CD4-positive, alpha-beta memory T cell (primary cell): ENCODE results near the gene FHOD1. TPM values are rescaled to one million over a fixed set of nuclear protein-coding genes. Genes with fewer than 3 reads are reported as not detected.

Experiments used
- CTCF ChIA-PET: fragments of 350-600 bp; sonication (Branson Sonifier 250); formaldehyde crosslinking; loops from one replicate; lab custom pipeline; 2021; ENCODE audit warnings: inconsistent platforms; ENCODE audit not compliant: partially characterized antibody; lab: Charles Lee
- POLR2A ChIA-PET: fragments of 350-600 bp; sonication (Branson Sonifier 250); formaldehyde crosslinking; loops from one replicate; lab custom pipeline; 2021; ENCODE audit not compliant: partially characterized antibody; lab: Charles Lee
- DNase-seq, 5 donors: peaks; one replicate each; pipeline versions ENCODE4 v3.0.0 to v3.0.0-alpha.2; 2020 to 2022; ENCODE audit warnings: mixed read lengths in 1 of 5
- H3K27ac ChIP-seq: one replicate; pipeline ENCODE4 v1.7.0; 2013; ENCODE audit warnings: low read depth, low read length
- H3K27me3 ChIP-seq: 2 replicates; pipeline ENCODE4 v1.7.0; 2013; ENCODE audit warnings: mild to moderate bottlenecking, low read length, moderate library complexity; ENCODE audit not compliant: insufficient read depth
- H3K36me3 ChIP-seq: 2 replicates; pipeline ENCODE4 v1.7.0; 2013; ENCODE audit warnings: mild to moderate bottlenecking, low read length, moderate library complexity; ENCODE audit not compliant: insufficient read depth
- H3K4me1 ChIP-seq: 2 replicates; pipeline ENCODE4 v1.7.0; 2013; ENCODE audit warnings: mild to moderate bottlenecking, low read length, moderate library complexity; ENCODE audit not compliant: insufficient read depth
- H3K4me3 ChIP-seq, 2 donors: one replicate each; pipeline ENCODE4 v1.7.0; 2013; ENCODE audit warnings: low read length in 2 of 2, mild to moderate bottlenecking in 1 of 2
- H3K9me3 ChIP-seq, 2 donors: one replicate each; pipeline ENCODE4 v1.7.0; 2013; ENCODE audit warnings: low read length in 2 of 2, control low read depth in 1 of 2; ENCODE audit not compliant: control insufficient read depth in 1 of 2
- H3K27ac Mint-ChIP-seq, 7 donors: one replicate each; pipeline ENCODE4 v1.8.0; 2020 to 2021; ENCODE audit warnings: mixed read lengths in 7 of 7, mild to moderate bottlenecking in 6 of 7, inconsistent platforms in 3 of 7, moderate library complexity in 3 of 7
- H3K27me3 Mint-ChIP-seq, 2 donors: one replicate each; pipeline ENCODE4 v1.8.0; 2020 to 2021; ENCODE audit warnings: mixed read lengths in 2 of 2
- H3K36me3 Mint-ChIP-seq, 2 donors: one replicate each; pipeline ENCODE4 v1.8.0; 2020 to 2021; ENCODE audit warnings: mixed read lengths in 2 of 2, inconsistent platforms in 1 of 2, mild to moderate bottlenecking in 1 of 2
- H3K4me1 Mint-ChIP-seq, 4 donors: one replicate each; pipeline ENCODE4 v1.8.0; 2020 to 2021; ENCODE audit warnings: mixed read lengths in 4 of 4, mild to moderate bottlenecking in 1 of 4
- H3K4me3 Mint-ChIP-seq, 8 donors: one replicate each; pipeline ENCODE4 v1.8.0; 2020 to 2021; ENCODE audit warnings: mixed read lengths in 8 of 8, mild to moderate bottlenecking in 7 of 8, moderate library complexity in 6 of 8, inconsistent platforms in 3 of 8
- H3K9me3 Mint-ChIP-seq, 8 donors: one replicate each; pipeline ENCODE4 v1.8.0; 2020 to 2021; ENCODE audit warnings: mixed read lengths in 8 of 8, mild to moderate bottlenecking in 5 of 8, inconsistent platforms in 3 of 8, moderate library complexity in 1 of 8
- intact Hi-C: fragments of 100-400 bp; cut with micrococcal nuclease; formaldehyde crosslinking; loops from one replicate; pipeline ENCODE4 v1.15.1; 2023
- polyA plus RNA-seq, 2 donors: library from polyadenylated mRNA; unstranded; fragments of 300-500 nt; fragmentation: Illumina TruSeq; gene quantifications; one replicate each; pipeline ENCODE4 v1.2.3, GENCODE V29; 2021
- total RNA-seq, 2 experiments: library from RNA; stranded (reverse); gene quantifications; one replicate each; pipeline ENCODE4 v1.2.3, GENCODE V29; 2021

The FHOD1 gene
- total and polyA plus RNA-seq, 4 experiments from 2014 or later: 3.3 to 63.3 (median 31.0) TPM

DNA sequence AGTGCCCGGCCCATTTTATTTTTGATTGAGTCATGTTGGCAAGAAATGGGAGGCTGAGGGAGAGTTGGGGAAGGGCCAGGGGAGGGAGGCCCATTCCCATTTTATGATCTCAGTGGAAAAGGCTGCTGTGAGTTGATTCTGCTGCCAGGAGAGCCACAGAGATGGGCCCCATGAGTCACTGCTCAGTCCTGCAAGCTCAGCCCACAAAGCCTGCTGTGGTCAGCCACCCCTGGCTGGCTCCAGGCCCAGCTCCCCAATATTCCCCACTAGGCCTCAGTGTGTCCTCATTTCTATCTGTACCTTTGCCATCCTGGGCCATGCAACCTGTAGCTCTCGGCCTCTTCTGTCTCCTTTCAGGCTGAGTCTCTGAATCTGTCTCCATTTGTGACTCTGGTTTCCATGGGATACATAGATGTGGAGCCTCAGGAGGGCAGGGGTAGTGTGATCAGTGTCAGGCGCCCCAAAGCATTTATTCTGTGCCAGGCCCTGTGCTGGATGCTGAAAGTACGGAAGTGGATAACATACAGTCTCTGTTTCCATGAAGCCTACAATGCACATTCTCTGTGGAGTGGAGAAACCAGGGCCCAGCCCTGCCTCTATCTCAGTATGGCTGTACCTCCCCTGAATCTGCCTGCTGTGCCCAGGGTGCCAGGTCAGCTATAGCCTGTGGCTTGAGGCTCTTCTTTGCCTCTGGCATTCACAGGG, 30.2 kb upstream of the FHOD1 start:
- H3K4me3 ChIP-seq: no peak overlapping the region
- intact Hi-C loops: loop anchor here (5.0 kb wide), 1 partner anchor 120 kb away; no protein-coding TSS in a partner anchor
- Mint-ChIP-seq H3K27ac (peak overlapping the region in 4 of 7 donors; percentile 27 to 68 (median 60)), H3K9me3 (no peaks in the 10 kb centered on the region), H3K27me3 (no peaks in the 10 kb centered on the region), H3K4me1 (peaks cover 3 to 26% (median 13%) of the 10 kb centered on the region in 4 donors), H3K4me3 (peak overlapping the region in 7 of 8 donors; percentile 15 to 73 (median 32)), H3K36me3 (peaks cover 4 to 16% of the 10 kb centered on the region in 2 donors)
- no peak for DNase-seq
- no peak overlapping the region for H3K27ac ChIP-seq
- ChIA-PET CTCF (interaction anchor here (1.1 to 1.2 kb wide), 2 partner anchors 10 to 50 kb away, joined by 4 to 5 read pairs; partner anchors contain the start of gene TMEM208), POLR2A (no interaction called here)
- no peaks in the 10 kb centered on the region for H3K9me3 ChIP-seq
- no peaks in the 10 kb centered on the region for H3K36me3 ChIP-seq
- H3K4me1 ChIP-seq: peaks cover 20% of the 10 kb centered on the region
- H3K27me3 ChIP-seq: no peaks in the 10 kb centered on the region

GRCh38 chr16:67275321-67275720, 28.0 kb upstream of the FHOD1 start:
- H3K9me3 Mint-ChIP-seq: no peaks in the 10 kb centered on the region
- Histone ChIP-seq H3K9me3 (no peaks in the 10 kb centered on the region), H3K27me3 (no peaks in the 10 kb centered on the region), H3K4me3 (no peak overlapping the region), H3K27ac (no peak overlapping the region), H3K4me1 (peaks cover 19% of the 10 kb centered on the region), H3K36me3 (no peaks in the 10 kb centered on the region)
- DNase-seq: no peak
- H3K36me3 Mint-ChIP-seq: peaks cover 4 to 16% of the 10 kb centered on the region in 2 donors
- CTCF ChIA-PET: no interaction called here
- intact Hi-C loops: loop anchor here (5.0 kb wide), 1 partner anchor 122 kb away; no protein-coding TSS in a partner anchor
- peak overlapping the region in 1 of 7 donors; percentile 50 for H3K27ac Mint-ChIP-seq
- H3K4me1 Mint-ChIP-seq: peaks cover 3 to 26% (median 13%) of the 10 kb centered on the region in 4 donors
- POLR2A ChIA-PET: no interaction called here
- no peak overlapping the region for H3K4me3 Mint-ChIP-seq
- no peaks in the 10 kb centered on the region for H3K27me3 Mint-ChIP-seq

DNA sequence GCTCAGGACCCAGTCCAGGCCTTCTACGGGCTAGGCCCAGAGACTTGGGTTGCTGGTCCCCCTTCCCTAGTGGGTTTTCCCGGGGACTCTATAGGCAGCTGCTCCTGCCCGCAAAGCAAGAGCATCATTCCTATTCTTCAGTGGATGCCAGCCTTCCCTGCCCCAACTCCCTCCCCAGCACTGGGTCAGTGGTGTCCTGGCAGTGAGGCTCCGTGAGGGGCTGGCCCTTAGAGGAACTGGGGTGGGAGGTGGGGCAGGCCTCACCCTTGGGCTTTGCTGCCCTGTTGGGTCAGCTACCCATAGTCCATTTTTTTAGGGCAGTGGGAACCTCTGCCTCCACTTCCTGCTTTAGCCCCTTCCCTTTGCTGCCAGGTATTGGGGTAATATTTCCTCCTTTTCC, 24.2 kb upstream of the FHOD1 start:
- Mint-ChIP-seq H3K36me3 (peaks cover 4 to 9% of the 10 kb centered on the region in 2 donors), H3K9me3 (no peaks in the 10 kb centered on the region), H3K27ac (no peak overlapping the region), H3K4me3 (no peak overlapping the region), H3K27me3 (no peaks in the 10 kb centered on the region), H3K4me1 (peaks cover 0 to 7% (median 2%) of the 10 kb centered on the region in 4 donors)
- Histone ChIP-seq H3K27ac (no peak overlapping the region), H3K4me3 (no peak overlapping the region), H3K4me1 (no peaks in the 10 kb centered on the region), H3K27me3 (no peaks in the 10 kb centered on the region), H3K9me3 (no peaks in the 10 kb centered on the region), H3K36me3 (no peaks in the 10 kb centered on the region)
- intact Hi-C loops: no loop called here
- ChIA-PET CTCF (no interaction called here), POLR2A (interaction anchor here (1.1 kb wide), 1 partner anchor 337 kb away, joined by 3 read pairs; the partner anchor contains the start of gene CIAO2B)
- DNase-seq: no peak

GRCh38 chr16:67270931-67271338, 23.7 kb upstream of the FHOD1 start:
- H3K36me3 ChIP-seq: no peaks in the 10 kb centered on the region
- DNase-seq: no peak
- H3K27ac ChIP-seq: no peak overlapping the region
- POLR2A ChIA-PET: interaction anchor here (1.1 kb wide), 1 partner anchor 337 kb away, joined by 3 read pairs; the partner anchor contains the start of gene CIAO2B
- H3K9me3 Mint-ChIP-seq: no peaks in the 10 kb centered on the region
- H3K36me3 Mint-ChIP-seq: peaks cover 4% of the 10 kb centered on the region in 2 donors
- intact Hi-C loops: no loop called here
- no peaks in the 10 kb centered on the region for H3K4me1 ChIP-seq
- no peak overlapping the region for H3K4me3 Mint-ChIP-seq
- H3K27me3 Mint-ChIP-seq: peaks cover 0 to 2% of the 10 kb centered on the region in 2 donors
- no peak overlapping the region for H3K27ac Mint-ChIP-seq
- H3K9me3 ChIP-seq: no peaks in the 10 kb centered on the region
- no peak overlapping the region for H3K4me3 ChIP-seq
- no peaks in the 10 kb centered on the region for H3K27me3 ChIP-seq
- CTCF ChIA-PET: no interaction called here
- H3K4me1 Mint-ChIP-seq: peaks cover 0 to 3% (median 0%) of the 10 kb centered on the region in 4 donors

DNA sequence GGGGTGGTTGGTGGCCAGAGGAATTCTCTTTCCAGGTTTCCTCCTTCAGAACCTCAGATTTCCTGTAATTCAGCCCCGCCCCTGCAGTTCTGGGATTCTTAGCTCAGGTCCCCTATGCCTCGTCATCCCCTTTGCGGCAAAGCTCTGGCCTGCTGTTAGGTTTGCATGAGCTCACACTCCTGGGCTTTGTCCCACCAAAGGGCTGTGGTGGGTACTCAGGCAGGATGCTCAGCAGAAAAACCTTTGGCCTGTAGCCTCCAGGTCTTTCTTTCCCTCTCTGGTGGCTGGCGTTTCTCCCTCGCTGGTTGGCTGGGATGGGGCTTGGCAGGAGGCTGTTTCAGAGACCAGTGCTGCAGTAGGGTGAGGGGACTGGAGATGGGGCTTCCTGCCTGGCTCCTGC, 22.5 kb upstream of the FHOD1 start:
- no peaks in the 10 kb centered on the region for H3K9me3 ChIP-seq
- no peaks in the 10 kb centered on the region for H3K27me3 ChIP-seq
- H3K27ac ChIP-seq: no peak overlapping the region
- Mint-ChIP-seq H3K9me3 (no peaks in the 10 kb centered on the region), H3K36me3 (peaks cover 0 to 1% of the 10 kb centered on the region in 2 donors), H3K4me3 (no peak overlapping the region), H3K27ac (no peak overlapping the region), H3K4me1 (no peaks in the 10 kb centered on the region), H3K27me3 (peaks cover 0 to 2% of the 10 kb centered on the region in 2 donors)
- intact Hi-C loops: no loop called here
- H3K4me1 ChIP-seq: no peaks in the 10 kb centered on the region
- DNase-seq: no peak
- ChIA-PET POLR2A (no interaction called here), CTCF (no interaction called here)
- no peaks in the 10 kb centered on the region for H3K36me3 ChIP-seq
- no peak overlapping the region for H3K4me3 ChIP-seq

GRCh38 chr16:67268136-67268579, 20.9 kb upstream of the FHOD1 start:
- no peak for DNase-seq
- Histone ChIP-seq H3K4me3 (no peak overlapping the region), H3K27me3 (no peaks in the 10 kb centered on the region), H3K4me1 (no peaks in the 10 kb centered on the region), H3K27ac (no peak overlapping the region), H3K36me3 (no peaks in the 10 kb centered on the region), H3K9me3 (no peaks in the 10 kb centered on the region)
- Mint-ChIP-seq H3K27me3 (peaks cover 2 to 7% of the 10 kb centered on the region in 2 donors), H3K9me3 (no peaks in the 10 kb centered on the region), H3K4me1 (no peaks in the 10 kb centered on the region), H3K36me3 (no peaks in the 10 kb centered on the region), H3K4me3 (no peak overlapping the region), H3K27ac (no peak overlapping the region)
- intact Hi-C loops: no loop called here
- CTCF ChIA-PET: interaction anchor here (1.3 kb wide), 1 partner anchor 10 kb away, joined by 4 read pairs; no protein-coding TSS in a partner anchor
- POLR2A ChIA-PET: interaction anchor here (0.6 kb wide), 1 partner anchor 82 kb away, joined by 3 read pairs; no protein-coding TSS in a partner anchor

GRCh38 chr16:67265834-67266233, 18.6 kb upstream of the FHOD1 start:
- Histone ChIP-seq H3K4me1 (no peaks in the 10 kb centered on the region), H3K4me3 (no peak overlapping the region), H3K36me3 (no peaks in the 10 kb centered on the region), H3K27me3 (no peaks in the 10 kb centered on the region), H3K27ac (no peak overlapping the region), H3K9me3 (no peaks in the 10 kb centered on the region)
- no peaks in the 10 kb centered on the region for H3K36me3 Mint-ChIP-seq
- no peaks in the 10 kb centered on the region for H3K9me3 Mint-ChIP-seq
- no peak overlapping the region for H3K4me3 Mint-ChIP-seq
- peaks cover 10 to 11% of the 10 kb centered on the region in 2 donors for H3K27me3 Mint-ChIP-seq
- CTCF ChIA-PET: no interaction called here
- intact Hi-C loops: no loop called here
- no peak overlapping the region for H3K27ac Mint-ChIP-seq
- H3K4me1 Mint-ChIP-seq: no peaks in the 10 kb centered on the region
- DNase-seq: no peak
- POLR2A ChIA-PET: no interaction called here
